GM12874 (cell line): ENCODE data around the gene RANBP10.

Experiments
- TF ChIP-seq, protein P1 (sequence below): IDR thresholded peaks from 2 replicates; pipeline ENCODE4 v1.5.1; 2011; ENCODE audit warnings: low read depth, mild to moderate bottlenecking, control low read depth, low read length, moderate library complexity; ENCODE audit not compliant: insufficient read depth

The RANBP10 gene

DNA sequence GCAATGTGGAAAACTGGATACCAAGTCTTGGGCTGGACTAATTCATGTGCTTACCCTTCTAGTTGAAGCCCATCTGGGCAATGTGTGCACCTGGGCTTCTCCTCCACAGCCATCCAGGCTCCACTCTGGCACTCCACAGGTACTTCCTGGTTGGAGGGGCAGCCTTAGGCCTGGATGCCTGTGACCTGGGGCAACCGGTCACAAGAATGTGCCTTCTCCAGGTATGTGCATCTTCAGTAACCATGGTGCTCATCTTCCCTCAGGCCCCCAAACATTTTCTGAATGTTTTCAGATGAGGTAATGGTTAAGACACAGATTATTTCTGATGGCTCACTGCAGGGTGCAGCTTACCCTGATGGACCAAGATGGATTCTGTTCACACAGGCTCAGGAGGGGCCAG, 128.6 kb downstream of the RANBP10 start:
- TF ChIP-seq, protein P1, sequence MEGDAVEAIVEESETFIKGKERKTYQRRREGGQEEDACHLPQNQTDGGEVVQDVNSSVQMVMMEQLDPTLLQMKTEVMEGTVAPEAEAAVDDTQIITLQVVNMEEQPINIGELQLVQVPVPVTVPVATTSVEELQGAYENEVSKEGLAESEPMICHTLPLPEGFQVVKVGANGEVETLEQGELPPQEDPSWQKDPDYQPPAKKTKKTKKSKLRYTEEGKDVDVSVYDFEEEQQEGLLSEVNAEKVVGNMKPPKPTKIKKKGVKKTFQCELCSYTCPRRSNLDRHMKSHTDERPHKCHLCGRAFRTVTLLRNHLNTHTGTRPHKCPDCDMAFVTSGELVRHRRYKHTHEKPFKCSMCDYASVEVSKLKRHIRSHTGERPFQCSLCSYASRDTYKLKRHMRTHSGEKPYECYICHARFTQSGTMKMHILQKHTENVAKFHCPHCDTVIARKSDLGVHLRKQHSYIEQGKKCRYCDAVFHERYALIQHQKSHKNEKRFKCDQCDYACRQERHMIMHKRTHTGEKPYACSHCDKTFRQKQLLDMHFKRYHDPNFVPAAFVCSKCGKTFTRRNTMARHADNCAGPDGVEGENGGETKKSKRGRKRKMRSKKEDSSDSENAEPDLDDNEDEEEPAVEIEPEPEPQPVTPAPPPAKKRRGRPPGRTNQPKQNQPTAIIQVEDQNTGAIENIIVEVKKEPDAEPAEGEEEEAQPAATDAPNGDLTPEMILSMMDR = no peak

DNA sequence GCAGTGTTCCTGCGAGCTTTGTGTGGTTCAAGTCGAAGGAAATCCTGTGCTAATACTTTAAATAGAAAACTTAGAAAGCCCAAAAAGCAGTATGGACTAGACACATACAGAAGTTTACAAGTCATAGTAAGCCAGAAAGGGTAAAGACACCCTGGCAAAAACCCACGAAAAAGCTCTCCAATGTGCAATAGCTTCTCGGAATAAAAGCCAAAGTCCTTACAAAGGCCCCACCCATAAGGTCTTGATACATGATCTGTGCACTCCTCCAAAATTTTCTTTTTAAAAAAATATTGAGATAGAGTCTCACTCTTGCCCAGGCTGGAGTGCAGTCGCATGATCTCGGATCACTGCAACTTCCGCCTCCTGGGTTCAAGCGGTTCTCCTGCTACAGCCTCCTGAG, 129.4 kb downstream of the RANBP10 start:
- TF ChIP-seq, protein P1 = no peak

DNA sequence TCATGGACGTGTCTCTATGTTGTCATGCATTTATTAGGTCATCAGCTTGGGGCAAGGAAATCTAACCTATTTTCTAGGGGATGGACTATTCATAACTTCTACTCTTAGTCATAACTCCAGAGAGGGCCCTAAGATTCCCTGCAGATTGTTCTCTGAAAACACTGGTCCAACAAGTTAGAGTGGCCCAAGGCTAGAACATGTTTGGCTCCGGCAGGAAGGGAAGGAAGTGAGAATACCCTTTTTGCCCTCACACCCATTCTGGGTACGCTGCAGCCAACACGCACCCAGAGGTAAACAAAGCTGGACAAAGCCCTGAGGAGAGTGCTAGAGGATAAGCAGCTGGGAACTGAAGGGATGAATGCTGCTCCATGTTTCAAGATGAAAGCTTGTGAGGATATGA, 129.8 kb downstream of the RANBP10 start:
- TF ChIP-seq, protein P1 = no peak

DNA sequence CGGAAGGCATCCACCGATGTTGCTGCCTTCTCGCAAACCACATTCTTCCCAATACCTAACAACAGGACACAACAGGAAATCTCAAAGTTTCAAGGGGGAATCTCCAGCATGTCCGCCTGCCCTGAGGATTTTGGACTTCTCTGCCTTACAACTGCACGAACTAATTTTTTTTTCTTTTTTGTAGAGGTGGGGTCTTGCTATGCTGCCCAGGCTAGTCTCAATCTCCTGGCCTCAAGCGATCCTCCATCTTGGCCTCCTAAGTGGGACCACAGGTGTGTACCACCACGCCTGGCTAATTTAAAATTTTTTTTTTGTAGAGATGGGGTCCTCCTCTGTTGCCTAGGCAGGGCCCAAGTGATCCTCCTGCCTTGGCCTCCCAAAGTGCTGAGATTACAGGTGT, 130.4 kb downstream of the RANBP10 start:
- TF ChIP-seq, protein P1 = no peak

DNA sequence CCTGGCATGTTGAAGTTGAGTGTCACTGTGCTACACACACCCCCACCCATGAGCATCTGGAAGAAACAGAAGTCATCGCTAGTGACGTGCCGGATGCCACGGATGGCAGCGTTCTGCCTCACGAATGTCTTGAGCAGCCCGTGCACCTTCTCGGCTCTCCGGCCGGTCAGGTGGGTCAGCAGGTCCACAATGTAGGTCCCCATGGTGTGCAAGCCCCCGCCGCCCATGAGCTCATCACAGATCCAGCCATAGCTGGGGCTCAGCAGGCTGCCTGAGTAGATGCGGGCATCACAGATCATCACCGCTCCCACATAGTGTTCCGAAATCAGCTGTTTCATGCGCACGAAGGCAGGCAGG, 130.8 kb downstream of the RANBP10 start:
- TF ChIP-seq, protein P1 = no peak

DNA sequence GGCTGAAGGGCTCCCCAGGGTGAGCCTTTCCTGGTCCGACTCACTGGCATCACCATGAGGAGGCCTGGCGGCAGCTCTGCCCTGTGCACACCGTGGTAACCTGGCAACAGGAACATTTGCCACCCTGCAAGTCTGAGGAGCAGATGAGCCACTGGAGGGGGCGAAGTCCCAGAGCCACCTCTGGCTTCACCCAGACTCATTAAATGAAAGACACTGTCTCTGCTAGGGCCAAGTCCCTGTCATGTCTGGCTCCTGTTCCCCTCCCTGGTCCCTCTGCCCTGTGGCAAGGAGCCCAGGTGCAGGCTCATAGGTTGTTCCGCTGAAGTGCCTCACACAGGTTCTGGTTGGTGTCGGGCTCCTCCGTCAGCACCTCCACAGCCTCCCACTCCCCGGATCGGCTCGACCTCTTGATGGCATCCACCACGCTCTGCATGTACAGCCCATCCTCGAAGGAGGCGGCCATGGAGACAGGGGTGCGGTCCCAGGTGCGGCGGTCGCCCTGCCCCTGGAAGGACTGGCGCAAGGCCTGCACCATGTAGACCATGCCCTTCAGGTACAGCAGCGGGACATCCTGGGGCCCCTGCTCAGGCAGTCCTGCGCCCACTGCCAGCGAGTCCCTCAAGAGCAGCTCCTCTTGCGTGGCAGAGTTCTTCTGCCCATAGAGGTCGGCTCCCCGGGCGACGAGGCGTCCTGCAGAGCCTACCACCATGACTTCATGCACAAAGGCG, 131.3 kb downstream of the RANBP10 start:
- TF ChIP-seq, protein P1 = no peak

DNA sequence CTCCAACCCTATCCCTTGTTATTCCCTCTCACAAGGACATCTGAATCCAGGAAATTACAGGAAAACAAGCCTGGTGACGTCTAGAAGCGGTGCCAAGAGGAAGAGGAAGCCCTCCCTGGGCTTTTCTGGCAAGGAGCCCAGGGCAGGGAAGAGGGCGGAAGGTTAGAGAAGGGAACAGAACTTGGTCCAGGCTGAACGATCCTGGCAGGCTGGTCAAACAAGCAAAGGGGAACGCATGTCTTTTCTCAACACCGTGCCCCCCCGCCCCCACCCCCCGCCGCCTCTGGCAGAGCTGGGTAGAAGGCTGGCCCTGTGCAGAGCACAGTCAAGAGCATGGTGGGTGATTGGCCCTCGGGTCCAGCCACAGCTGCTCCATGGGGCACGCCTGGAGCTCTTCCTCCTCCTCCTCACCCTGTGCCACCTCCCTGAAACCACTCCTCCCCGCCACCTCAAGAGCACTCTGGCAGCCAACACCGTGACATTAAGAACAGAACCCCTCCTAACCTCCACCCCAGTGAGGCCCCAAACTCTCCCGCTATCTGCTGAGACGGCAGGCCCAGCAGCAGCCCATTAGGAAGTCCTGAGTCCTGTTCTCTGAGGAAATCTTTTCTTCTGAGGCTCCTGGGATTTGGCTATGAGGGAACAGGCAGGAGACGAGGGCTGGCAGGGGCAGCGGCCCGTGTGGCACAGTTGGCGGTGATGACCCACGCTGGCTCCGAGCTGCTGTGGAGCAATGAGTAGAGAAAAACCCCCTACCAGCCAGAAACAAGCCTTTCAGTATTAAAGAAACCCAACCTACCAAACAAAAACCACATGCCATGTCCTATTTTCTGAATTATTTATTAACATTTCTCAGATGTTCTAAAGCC, 132.4 kb downstream of the RANBP10 start:
- TF ChIP-seq, protein P1 = no peak
